GM23338 (cell line): ENCODE data around the gene NINJ1.

Source experiments
- CREB1 ChIP-seq: fragments of 250-450 bp; sonication (Bioruptor Pico); IDR thresholded peaks from 2 replicates; pipeline ENCODE4 v1.5.0; 2020; ENCODE audit warnings: low read depth, mild to moderate bottlenecking, moderate library complexity
- EZH2 ChIP-seq: fragments of 200-600 bp; sonication (generic); IDR thresholded peaks from one replicate; pipeline ENCODE4 v1.8.0; 2017; ENCODE audit warnings: antibody characterized with exemption, mild to moderate bottlenecking, low read depth; ENCODE audit not compliant: unreplicated experiment
- EZH2phosphoT487 ChIP-seq: fragments of 200-600 bp; sonication (generic); IDR thresholded peaks from one replicate; pipeline ENCODE4 v1.8.1; 2018; ENCODE audit warnings: antibody characterized with exemption; ENCODE audit not compliant: unreplicated experiment
- JUNB ChIP-seq: IDR thresholded peaks from one replicate; pipeline ENCODE4 v1.6.1; 2016; ENCODE audit warnings: antibody characterized with exemption; ENCODE audit not compliant: unreplicated experiment
- POLR2AphosphoS5 ChIP-seq: IDR thresholded peaks from 2 replicates; pipeline ENCODE4 v1.6.1; 2016; ENCODE audit warnings: antibody characterized with exemption, low read depth
- STAT1 ChIP-seq: IDR thresholded peaks from one replicate; pipeline ENCODE4 v1.6.1; 2016; ENCODE audit warnings: antibody characterized with exemption; ENCODE audit not compliant: unreplicated experiment
- ZNF114 ChIP-seq: fragments of 250-450 bp; sonication (Bioruptor Pico); IDR thresholded peaks from 2 replicates; pipeline ENCODE4 v1.5.0; 2020; ENCODE audit warnings: mild to moderate bottlenecking, moderate library complexity
- TF ChIP-seq, protein P1 (sequence below), 2 experiments: fragments of 200-600 bp in 1 of 2; sonication (generic) in 1 of 2; conservative IDR thresholded peaks; 2 replicates each; pipeline versions ENCODE4 v1.5.1 to v1.6.1; 2016 to 2017; ENCODE audit warnings: antibody characterized with exemption in 2 of 2, low read depth in 2 of 2, mild to moderate bottlenecking in 2 of 2, moderate library complexity in 1 of 2
- TF ChIP-seq, protein P2 (sequence below): IDR thresholded peaks from one replicate; pipeline ENCODE4 v1.6.1; 2018; ENCODE audit warnings: antibody characterized with exemption; ENCODE audit not compliant: unreplicated experiment

DNA sequence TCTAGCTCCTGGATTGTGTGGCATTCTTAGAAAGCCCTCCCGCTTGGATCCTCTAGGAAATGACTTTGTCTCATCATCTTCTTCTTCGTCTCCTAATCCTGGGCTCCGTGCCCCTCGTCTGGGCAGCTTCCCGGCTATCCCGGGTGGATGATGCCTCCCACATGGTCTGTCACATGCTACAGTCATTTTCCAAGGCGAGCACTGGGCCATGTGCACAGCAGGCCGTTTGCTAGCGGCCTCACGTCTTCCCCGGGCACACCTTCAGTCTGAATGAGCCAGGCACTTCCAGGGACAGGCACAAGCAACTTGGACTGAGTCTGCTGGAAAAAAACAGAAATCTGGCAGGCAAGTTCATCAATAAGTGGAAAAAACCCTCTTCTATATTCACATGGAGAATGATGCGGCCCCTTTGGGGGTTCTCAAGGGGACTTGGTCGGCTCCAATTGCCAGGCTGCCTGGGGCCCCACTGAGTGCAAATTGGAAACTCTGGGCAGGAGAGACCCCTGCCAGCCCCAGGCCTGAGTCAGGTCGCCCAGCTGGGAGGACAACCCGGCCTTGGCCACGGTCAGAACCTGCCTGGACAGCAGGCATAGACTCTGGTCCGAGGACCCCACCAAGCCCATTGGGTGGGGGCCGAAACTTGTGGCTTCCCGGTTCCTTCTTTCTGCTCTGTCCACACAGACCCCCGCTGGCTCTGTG lies 38.8 kb upstream of the NINJ1 start:
- TF ChIP-seq, protein P1, sequence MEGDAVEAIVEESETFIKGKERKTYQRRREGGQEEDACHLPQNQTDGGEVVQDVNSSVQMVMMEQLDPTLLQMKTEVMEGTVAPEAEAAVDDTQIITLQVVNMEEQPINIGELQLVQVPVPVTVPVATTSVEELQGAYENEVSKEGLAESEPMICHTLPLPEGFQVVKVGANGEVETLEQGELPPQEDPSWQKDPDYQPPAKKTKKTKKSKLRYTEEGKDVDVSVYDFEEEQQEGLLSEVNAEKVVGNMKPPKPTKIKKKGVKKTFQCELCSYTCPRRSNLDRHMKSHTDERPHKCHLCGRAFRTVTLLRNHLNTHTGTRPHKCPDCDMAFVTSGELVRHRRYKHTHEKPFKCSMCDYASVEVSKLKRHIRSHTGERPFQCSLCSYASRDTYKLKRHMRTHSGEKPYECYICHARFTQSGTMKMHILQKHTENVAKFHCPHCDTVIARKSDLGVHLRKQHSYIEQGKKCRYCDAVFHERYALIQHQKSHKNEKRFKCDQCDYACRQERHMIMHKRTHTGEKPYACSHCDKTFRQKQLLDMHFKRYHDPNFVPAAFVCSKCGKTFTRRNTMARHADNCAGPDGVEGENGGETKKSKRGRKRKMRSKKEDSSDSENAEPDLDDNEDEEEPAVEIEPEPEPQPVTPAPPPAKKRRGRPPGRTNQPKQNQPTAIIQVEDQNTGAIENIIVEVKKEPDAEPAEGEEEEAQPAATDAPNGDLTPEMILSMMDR (conservative IDR thresholded peaks at IDR 0.05; ENCODE audit: low read depth in 2 of 2), result no peak
- TF ChIP-seq, protein P2, sequence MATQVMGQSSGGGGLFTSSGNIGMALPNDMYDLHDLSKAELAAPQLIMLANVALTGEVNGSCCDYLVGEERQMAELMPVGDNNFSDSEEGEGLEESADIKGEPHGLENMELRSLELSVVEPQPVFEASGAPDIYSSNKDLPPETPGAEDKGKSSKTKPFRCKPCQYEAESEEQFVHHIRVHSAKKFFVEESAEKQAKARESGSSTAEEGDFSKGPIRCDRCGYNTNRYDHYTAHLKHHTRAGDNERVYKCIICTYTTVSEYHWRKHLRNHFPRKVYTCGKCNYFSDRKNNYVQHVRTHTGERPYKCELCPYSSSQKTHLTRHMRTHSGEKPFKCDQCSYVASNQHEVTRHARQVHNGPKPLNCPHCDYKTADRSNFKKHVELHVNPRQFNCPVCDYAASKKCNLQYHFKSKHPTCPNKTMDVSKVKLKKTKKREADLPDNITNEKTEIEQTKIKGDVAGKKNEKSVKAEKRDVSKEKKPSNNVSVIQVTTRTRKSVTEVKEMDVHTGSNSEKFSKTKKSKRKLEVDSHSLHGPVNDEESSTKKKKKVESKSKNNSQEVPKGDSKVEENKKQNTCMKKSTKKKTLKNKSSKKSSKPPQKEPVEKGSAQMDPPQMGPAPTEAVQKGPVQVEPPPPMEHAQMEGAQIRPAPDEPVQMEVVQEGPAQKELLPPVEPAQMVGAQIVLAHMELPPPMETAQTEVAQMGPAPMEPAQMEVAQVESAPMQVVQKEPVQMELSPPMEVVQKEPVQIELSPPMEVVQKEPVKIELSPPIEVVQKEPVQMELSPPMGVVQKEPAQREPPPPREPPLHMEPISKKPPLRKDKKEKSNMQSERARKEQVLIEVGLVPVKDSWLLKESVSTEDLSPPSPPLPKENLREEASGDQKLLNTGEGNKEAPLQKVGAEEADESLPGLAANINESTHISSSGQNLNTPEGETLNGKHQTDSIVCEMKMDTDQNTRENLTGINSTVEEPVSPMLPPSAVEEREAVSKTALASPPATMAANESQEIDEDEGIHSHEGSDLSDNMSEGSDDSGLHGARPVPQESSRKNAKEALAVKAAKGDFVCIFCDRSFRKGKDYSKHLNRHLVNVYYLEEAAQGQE, result no peak
- TF ChIP-seq EZH2 (no peak), POLR2AphosphoS5 (no peak), JUNB (no peak), EZH2phosphoT487 (no peak), CREB1 (CRISPR knock-in tag) (no peak), STAT1 (no peak), ZNF114 (no peak)
